ENCODE data around the gene PNLIPRP1.

The PNLIPRP1 gene

DNA sequence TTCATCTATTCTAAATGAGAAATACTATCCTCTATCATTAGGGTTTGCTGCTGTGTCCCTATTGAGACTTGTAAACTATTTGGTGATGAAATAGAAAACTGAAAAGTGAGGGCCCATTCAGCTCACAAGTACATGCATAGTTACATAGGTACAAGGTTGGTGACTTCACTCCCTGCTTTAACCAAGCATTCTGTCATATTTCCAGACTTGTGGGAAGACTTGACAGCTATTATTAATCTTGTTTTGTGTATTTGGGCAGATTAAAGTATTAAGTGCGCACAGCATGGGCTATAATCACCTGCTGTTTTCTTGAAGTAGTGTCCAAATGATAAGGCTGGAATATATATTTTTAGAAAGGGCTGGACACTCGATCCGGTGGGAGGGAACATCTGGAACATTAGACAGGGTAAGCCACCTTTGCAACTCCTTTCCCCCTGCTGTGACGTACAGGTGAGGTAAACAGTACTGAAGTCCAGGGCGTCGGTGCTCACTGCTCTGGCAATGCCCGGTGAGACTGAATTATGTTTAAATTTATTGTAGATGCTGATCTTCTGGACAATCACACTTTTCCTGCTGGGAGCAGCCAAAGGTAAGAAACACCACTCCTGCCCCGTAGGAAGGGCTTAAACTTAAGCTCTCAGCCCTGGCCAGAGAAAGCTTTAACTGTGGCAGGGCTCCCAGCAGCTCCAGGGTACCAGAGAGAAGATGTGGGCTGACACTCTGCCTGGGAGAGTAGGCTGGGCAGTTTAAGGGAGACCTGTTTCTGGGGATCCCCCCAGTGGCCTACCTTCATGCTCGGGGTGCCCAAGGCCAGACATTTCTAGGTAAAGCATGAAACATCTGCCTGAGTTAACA, at the start of gene PNLIPRP1:
Gene PNLIPRP1, plus strand, starts transcription at position 370 of the 855 bp plus-strand sequence. Its CDS starts 171 bp downstream, at position 541.
- CTCF ChIA-PET = no interaction called here
- DNase-seq (ENCODE audit: extremely low spot score) = no peak
- POLR2A ChIA-PET = no interaction called here
- TF ChIP-seq FOXA1 (IDR thresholded peaks at IDR 0.05) (no peak), ELF4 (IDR thresholded peaks at IDR 0.05) (no peak), CTBP1 (IDR thresholded peaks at IDR 0.05; ENCODE audit: borderline replicate concordance) (no peak)

DNA sequence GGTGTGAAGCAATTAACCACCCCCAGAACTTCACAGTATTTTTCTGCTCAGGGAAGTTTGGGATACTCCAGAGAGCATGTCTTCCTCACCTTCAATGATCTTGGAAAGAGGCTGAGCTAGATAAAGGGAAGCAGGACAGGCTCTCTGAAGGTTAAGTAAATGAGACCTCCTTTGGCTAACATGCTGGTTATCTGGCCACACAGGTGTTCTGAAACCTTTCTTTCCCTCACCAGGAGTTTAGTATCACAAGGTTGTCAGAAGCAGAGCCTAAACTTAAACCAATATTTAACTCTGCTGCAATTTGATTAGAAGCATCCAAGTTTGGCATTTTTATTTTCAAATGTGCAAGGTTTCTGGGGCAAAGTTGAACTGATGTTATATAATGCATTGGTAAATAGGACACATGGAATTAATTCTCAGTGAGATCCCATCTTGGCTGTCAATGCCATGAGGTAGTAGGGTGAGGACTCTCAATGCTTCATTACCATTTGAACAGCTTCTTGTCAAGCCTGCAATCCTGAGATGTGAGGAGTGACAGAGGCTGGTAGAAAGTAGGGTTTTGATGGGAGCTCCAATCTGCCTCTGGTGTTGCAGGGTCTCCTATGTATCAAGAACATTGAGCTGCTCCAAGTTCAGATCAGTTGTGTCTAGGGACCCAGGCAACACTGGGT, 48.6 kb upstream of the PNLIPRP1 start:
- no peak for DNase-seq (ENCODE audit: extremely low spot score)
- ChIA-PET CTCF (no interaction called here), POLR2A (no interaction called here)
- TF ChIP-seq LEF1 (IDR thresholded peaks at IDR 0.05; ENCODE audit: borderline replicate concordance) (no peak), L3MBTL2 (conservative IDR thresholded peaks at IDR 0.05) (no peak), HDGF (IDR thresholded peaks at IDR 0.05; ENCODE audit: borderline replicate concordance) (no peak), FOXA1 (IDR thresholded peaks at IDR 0.05) (no peak), ELF4 (IDR thresholded peaks at IDR 0.05) (no peak)
- TF ChIP-seq, protein P1, sequence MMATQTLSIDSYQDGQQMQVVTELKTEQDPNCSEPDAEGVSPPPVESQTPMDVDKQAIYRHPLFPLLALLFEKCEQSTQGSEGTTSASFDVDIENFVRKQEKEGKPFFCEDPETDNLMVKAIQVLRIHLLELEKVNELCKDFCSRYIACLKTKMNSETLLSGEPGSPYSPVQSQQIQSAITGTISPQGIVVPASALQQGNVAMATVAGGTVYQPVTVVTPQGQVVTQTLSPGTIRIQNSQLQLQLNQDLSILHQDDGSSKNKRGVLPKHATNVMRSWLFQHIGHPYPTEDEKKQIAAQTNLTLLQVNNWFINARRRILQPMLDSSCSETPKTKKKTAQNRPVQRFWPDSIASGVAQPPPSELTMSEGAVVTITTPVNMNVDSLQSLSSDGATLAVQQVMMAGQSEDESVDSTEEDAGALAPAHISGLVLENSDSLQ (IDR thresholded peaks at IDR 0.05) = no peak

DNA sequence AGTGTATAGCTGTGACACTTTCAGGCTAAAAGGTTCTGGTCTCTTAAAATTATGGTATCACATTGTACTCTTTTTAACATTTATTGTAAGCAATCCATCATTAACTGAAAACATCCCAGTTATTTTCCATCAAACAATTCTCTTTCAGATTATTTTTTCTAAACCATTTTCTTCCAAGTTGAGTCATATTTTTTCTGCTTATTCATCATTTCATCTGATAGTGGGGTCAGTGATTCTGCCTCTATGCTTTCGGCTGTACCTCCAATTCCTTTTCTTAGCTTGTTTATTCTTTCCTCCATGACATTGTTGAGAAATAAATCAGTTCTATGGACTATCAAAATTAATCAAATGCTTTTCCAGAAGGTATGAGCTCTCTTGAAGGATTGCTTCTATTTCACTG, 45.6 kb upstream of the PNLIPRP1 start:
- DNase-seq (ENCODE audit: extremely low spot score) = no peak
- TF ChIP-seq FOXM1 (IDR thresholded peaks at IDR 0.05; ENCODE audit: borderline replicate concordance) = no peak
- TF ChIP-seq L3MBTL2 (conservative IDR thresholded peaks at IDR 0.05) = no peak
- no peak for TF ChIP-seq HDGF (IDR thresholded peaks at IDR 0.05; ENCODE audit: borderline replicate concordance)
- no peak for TF ChIP-seq NFRKB (IDR thresholded peaks at IDR 0.05)
- TF ChIP-seq ELF4 (IDR thresholded peaks at IDR 0.05) = no peak
- no peak for TF ChIP-seq TARDBP (IDR thresholded peaks at IDR 0.05)
- TF ChIP-seq SUZ12 (IDR thresholded peaks at IDR 0.05) = no peak
- no peak for TF ChIP-seq FOXA1 (IDR thresholded peaks at IDR 0.05)
- TF ChIP-seq LEF1 (IDR thresholded peaks at IDR 0.05; ENCODE audit: borderline replicate concordance) = no peak
- no peak for TF ChIP-seq BHLHE40 (IDR thresholded peaks at IDR 0.05; ENCODE audit: borderline replicate concordance)
- TF ChIP-seq ARNT (IDR thresholded peaks at IDR 0.05) = no peak
- TF ChIP-seq, protein P1 (IDR thresholded peaks at IDR 0.05) = no peak
- TF ChIP-seq ZNF384 (IDR thresholded peaks at IDR 0.05) = no peak
- no peak for TF ChIP-seq CTBP1 (IDR thresholded peaks at IDR 0.05; ENCODE audit: borderline replicate concordance)
- TF ChIP-seq FOXK2 (IDR thresholded peaks at IDR 0.05) = no peak
- TF ChIP-seq SP1 (IDR thresholded peaks at IDR 0.05) = no peak
- ChIA-PET CTCF (no interaction called here), POLR2A (no interaction called here)

DNA sequence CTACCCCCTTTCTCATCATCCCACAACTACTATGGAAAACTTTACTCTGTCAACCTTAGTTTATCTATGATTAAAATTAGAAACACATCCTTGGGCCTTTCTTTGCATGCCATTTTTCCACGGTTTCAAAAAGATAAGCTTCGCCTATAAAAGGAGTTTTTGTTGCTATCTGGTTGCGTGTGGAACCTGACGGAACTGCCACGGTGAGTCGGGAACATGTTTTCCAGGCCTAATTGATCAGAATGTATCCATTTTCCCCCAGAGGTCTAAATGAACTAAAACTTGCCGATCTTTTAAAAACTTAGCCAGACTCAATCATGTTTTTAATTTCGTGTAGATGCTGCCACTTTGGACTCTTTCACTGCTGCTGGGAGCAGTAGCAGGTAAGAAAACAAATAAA, 45.0 kb upstream of the PNLIPRP1 start, which contains the start of gene PNLIP:
Gene PNLIP, plus strand, starts transcription at position 176 of the 400 bp plus-strand sequence. Its CDS starts 162 bp downstream, at position 338.
- CTCF ChIA-PET = no interaction called here
- POLR2A ChIA-PET = no interaction called here
- no peak for DNase-seq (ENCODE audit: extremely low spot score)
- TF ChIP-seq LEF1 (IDR thresholded peaks at IDR 0.05; ENCODE audit: borderline replicate concordance) (no peak), HDGF (IDR thresholded peaks at IDR 0.05; ENCODE audit: borderline replicate concordance) (no peak), ELF4 (IDR thresholded peaks at IDR 0.05) (no peak), ARNT (IDR thresholded peaks at IDR 0.05) (no peak), FOXM1 (IDR thresholded peaks at IDR 0.05; ENCODE audit: borderline replicate concordance) (no peak), SP1 (IDR thresholded peaks at IDR 0.05) (no peak), BHLHE40 (IDR thresholded peaks at IDR 0.05; ENCODE audit: borderline replicate concordance) (no peak), FOXA1 (IDR thresholded peaks at IDR 0.05) (no peak), TARDBP (IDR thresholded peaks at IDR 0.05) (no peak)
- TF ChIP-seq, protein P1 (IDR thresholded peaks at IDR 0.05) = no peak

DNA sequence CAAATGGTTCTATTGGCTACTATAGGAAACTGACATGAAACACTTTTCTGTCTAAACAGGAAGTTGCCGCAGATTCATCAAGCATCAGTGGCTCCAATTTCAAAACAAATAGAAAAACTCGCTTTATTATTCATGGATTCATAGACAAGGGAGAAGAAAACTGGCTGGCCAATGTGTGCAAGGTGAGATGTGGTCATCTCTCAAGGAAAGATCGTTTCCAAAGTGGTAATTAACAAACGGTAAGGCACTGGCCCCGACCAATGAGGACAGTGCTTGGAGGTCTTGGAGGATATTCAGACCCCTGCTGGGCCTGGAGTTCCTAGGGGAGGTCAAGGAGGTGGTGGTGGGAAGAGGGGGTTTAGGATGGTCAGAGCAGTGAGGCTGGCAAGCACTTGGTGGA, 42.5 kb upstream of the PNLIPRP1 start:
- ChIA-PET CTCF (no interaction called here), POLR2A (no interaction called here)
- no peak for DNase-seq (ENCODE audit: extremely low spot score)
- no peak for TF ChIP-seq SP1 (IDR thresholded peaks at IDR 0.05)

DNA sequence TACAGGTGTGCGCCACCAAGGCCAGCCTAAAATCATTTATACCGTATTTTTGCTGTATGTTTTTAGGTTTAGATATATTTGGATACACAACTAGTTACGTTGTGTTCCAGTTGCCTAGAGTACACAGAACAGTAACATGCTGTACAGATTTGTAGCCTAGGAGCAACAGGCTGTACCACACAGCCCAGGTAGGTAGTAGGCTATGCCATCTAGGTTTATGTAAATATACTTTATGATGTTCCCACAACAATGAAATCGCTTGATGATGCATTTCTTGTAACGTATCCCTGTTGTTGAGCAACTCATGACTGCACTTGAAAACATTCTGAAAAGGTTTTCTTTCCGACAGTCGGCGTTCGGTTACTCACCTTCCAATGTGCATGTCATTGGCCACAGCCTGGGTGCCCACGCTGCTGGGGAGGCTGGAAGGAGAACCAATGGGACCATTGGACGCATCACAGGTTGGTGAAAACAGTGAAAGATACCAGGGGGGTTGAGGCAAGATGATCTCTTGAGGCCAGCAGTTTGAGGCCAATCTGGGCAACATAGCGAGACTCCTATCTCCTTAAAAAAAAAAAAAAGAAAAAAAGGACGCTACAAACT, 37.3 kb upstream of the PNLIPRP1 start:
- DNase-seq (ENCODE audit: extremely low spot score) = no peak
- ChIA-PET CTCF (no interaction called here), POLR2A (no interaction called here)
- TF ChIP-seq LEF1 (IDR thresholded peaks at IDR 0.05; ENCODE audit: borderline replicate concordance) (no peak), FOXA1 (IDR thresholded peaks at IDR 0.05) (no peak), ZNF384 (IDR thresholded peaks at IDR 0.05) (no peak), SP1 (IDR thresholded peaks at IDR 0.05) (no peak), FOXM1 (IDR thresholded peaks at IDR 0.05; ENCODE audit: borderline replicate concordance) (no peak), L3MBTL2 (conservative IDR thresholded peaks at IDR 0.05) (no peak), FOXK2 (IDR thresholded peaks at IDR 0.05) (no peak), NFRKB (IDR thresholded peaks at IDR 0.05) (no peak), BHLHE40 (IDR thresholded peaks at IDR 0.05; ENCODE audit: borderline replicate concordance) (no peak), ELF4 (IDR thresholded peaks at IDR 0.05) (no peak), SUZ12 (IDR thresholded peaks at IDR 0.05) (no peak), CTBP1 (IDR thresholded peaks at IDR 0.05; ENCODE audit: borderline replicate concordance) (no peak), ARNT (IDR thresholded peaks at IDR 0.05) (no peak), HDGF (IDR thresholded peaks at IDR 0.05; ENCODE audit: borderline replicate concordance) (no peak), TARDBP (IDR thresholded peaks at IDR 0.05) (no peak)
- TF ChIP-seq, protein P1 (IDR thresholded peaks at IDR 0.05) = no peak
